ENCODE measurements around the gene CTRB2. TPM values are rescaled to one million over a fixed set of nuclear protein-coding genes. Genes with fewer than 3 reads are reported as not detected.
"Not testable (repeated sequence)": the region's sequence is repeated elsewhere in the genome, so short reads cannot be mapped to it uniquely, and the experiment has no call there.

Gene CTRB2
- polyA plus RNA-seq, 4 donors: 0.09 to 0.18 TPM; not detected in 2

DNA sequence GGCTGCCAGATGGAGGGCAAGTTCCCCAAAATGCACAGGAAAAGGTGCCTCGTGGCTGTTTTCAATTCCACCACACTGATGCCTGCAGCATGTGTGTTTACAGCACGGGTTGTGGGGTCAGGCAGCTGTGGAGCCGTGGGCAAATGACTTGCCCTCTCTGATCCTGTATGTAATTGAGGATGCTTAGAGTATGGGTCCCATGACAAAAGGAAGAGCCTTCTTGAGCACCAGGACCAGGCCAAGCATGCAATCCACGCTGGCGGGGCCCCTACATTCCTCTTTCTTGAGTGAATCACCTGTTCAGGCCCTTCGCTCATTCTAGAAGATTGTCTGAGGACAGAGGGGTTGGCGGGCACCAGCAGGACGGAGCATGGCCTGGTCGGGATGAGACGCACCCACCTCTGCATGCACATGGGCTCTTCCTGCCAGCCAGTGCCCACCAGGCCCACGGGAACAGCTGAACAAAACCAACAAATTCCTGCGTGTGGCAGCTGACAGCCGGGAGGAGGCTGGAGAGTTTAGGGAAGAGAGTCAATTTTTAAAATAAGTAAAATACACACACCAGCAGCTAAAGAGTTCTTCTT is 1.4 kb upstream of the CTRB2 start:
- no peak for DNase-seq (ENCODE audit: low read depth in 4 of 4, low spot score in 2 of 4)

DNA sequence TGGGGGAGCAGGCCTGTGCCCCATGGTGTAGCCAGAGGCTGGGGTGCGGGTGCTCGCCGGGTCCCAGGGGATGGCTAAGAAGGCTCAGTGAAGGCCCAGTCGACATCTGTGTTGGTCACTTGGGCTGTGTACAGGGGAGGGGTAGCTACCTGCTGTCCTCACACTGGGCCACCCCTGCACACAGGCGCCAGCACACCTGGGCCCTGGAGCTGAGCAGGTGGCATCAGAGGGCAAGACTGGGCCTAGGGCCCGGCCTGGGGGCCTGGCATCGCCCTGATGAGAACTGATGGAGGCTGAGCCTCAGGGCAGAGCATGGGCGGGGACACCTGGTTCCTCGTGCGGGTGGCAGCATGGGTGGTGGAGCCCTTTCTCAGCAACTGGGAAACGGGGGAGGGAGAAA is 870 bp upstream of the CTRB2 start:
- DNase-seq (ENCODE audit: low read depth in 4 of 4, low spot score in 2 of 4): no peak

DNA sequence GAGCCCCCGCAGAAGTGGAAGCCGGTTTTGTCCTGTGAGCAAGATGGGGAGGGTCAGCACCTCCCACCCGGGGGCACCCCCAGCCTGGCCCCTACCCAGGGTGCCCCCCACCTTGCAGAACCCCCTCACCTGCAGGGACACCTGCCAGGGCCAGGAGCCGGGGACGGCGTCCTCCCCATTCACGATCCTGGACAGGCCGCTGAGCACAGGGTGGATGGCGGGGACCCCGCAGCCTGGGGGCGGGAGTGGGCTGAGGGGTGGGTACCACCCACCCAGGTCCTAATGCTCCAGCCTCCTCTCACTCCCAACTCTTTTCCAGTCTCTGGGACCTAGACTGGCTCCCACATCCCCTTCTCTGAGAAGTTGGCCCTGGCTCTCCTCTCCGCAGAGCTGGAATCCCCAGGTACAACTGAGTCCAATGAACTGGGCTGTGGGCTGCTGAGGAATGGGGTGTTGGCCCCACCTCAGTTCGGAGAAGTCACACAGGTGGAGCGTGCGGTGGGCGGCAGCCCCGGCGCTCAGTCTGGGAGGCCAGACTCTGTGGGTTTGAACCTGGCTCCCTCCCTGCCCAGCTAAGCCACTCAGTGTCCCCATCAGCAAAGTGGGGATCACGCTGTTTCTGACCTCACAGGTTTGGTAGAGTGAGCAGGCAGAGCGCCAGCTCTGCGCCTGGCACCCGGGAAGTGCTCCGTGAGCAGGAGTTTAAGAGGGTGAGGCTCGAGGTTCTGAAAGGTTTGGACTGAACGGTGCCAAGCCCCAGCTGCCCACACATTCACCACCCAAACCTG is 806 bp downstream of the CTRB2 start:
- DNase-seq (ENCODE audit: low read depth in 4 of 4, low spot score in 2 of 4): not testable (repeated sequence)

DNA sequence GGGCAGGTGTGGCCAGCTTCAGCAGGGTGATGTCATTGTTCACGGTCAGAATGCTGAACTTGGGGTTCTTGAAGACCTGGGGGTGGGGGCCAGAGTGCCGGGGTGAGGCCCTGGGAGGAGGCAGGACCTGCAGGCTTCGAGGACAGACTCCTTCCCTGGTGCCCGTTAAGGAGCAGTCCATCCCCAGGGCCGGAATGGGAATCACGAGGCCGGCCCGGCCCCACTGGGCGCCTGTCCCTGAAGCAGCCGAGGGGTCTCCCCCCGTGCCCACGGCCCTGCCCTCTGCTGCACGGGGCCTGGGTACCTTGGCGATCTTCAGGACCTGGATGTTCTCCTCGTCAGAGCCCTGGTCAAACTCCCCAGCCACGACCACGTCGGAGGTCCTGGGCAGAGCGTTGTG is 1.5 kb downstream of the CTRB2 start:
- DNase-seq (ENCODE audit: low read depth in 4 of 4, low spot score in 2 of 4): not testable (repeated sequence)

DNA sequence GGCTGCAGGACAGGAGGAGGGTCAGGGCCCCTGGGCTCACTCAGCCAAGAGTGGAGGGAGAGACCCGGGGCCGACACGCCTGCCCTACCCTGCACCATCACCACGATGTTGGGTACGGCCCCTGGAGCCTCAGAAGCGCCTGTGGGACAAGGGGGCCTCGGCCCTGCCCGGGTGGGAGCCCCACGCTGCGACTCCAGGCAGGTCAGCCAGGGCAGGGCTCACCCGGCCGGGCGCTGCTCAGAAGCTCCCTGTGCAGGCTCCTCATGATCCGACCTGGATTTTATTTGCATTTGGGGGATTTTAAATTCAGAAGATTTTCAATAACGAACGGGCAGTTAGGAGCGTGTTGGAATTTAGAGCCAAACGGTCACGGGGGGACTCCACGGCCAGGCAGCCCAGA is 2.1 kb downstream of the CTRB2 start:
- not testable (repeated sequence) for DNase-seq (ENCODE audit: low read depth in 4 of 4, low spot score in 2 of 4)

DNA sequence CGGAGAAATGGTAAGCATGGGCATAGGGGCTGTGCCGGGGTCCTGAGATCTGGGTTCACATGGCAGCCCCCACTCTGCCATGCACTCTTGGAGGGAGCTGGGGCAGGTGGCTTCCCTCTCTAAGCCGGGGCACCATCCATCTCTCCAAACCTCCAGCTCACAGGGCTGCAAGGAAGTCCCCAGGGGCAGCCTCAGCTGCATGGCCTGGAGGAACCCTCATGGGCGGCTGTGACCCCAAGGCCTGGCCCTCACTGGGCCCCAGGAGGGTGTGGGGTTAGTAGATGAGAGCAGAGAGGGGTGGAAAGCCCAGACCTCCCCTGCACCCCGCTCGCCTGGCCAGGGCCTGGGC is 2.6 kb downstream of the CTRB2 start:
- DNase-seq (ENCODE audit: low read depth in 4 of 4, low spot score in 2 of 4): no peak

DNA sequence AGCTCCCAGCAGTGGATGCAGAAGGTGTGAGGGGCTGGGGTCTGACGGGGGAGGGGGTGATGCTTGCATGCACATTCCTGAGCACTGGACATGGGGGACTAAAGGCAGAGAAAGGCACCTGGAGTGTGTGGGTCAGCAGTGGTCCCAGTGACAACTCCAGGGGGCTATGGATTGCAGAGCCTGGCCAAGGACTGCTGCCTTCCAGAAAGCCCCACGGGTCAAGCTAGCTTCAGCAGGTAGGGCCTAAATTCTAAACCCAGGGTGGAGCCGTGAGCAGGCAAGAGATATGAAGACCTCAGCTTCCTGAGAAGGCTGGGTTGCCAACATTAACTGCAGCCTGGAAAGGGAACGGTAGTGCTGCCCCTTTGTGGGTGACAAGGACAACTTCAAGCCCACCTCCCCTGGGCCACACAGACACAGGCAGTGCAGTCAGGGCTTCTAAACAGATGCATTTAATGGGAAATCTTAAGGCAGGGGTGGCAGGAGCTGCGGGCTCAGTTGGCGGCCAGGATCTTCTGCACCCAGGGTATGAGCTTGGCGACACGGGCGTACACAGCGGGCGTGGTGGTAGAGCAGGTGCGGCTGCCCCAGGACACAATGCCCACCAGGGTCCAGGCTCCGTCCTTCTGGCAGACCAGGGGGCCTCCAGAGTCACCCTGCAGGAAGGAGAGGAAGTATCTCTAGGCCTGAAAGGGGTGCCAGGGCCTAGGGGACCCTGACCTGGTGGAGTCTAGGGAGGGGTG is 3.1 kb downstream of the CTRB2 start:
- DNase-seq (ENCODE audit: low read depth in 4 of 4, low spot score in 2 of 4): no peak

DNA sequence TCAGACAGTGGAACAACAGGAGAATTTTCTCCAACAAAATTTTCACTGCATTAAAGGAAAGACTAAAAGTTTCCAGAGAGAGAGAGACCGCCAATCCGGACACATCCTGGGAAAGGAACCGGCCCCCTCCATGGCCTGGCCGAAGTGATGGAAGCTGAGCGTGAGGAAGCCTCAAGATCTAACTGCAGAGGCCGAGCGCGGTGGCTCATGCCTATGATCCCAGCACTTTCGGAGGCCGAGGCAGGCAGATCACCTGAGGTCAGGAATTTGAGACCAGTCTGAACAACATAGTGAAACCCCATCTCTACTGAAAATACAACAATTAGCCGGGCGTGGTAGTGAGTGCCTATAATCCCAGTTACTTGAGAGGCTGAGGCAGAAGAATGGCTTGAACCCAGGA is 3.9 kb downstream of the CTRB2 start:
- no peak for DNase-seq (ENCODE audit: low read depth in 4 of 4, low spot score in 2 of 4)

DNA sequence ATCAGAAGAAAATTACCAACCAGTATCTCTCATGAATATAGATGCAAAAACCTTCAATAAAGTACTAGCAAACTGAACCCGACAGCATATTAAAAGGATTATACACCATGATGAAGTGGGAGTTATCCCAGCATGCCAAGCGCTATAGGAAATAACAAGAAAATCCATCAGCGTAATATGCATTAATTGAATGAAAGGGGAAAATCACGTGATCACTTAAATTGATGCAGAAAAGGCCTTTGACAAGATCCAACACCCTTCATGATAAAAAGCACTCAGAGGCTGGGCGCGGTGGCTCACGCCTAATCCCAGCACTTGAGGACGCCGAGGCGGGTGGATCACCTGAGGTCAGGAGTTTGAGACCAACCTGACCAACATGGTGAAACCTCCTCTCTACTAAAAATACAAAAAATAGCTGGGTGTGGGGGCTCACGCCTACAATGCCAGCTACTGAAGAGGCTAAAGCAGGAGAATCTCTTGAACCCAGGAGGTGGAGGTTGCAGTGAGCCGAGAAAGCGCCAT is 4.8 kb downstream of the CTRB2 start:
- no peak for DNase-seq (ENCODE audit: low read depth in 4 of 4, low spot score in 2 of 4)

DNA sequence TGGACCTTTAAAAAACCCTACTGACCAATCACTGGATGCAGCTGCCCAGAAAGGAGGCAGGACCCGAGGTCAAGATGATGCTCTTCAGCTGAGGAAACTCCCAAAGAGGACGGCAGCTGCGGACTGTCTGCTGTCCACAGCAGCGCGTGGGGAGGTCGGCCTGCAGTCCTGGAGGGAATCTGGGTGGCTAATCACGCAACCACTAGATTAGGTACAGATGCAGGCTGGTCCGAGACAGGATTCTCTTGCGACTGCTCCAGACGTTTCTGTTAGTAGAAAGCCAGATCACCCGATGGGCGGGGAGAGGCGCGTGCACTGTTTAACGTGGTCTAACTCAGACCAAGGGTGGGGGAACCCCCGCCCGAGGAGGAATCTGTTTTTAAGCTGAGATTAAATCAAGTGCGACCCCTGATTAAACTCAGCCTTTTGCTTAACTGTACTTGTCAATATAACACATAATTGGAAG is 8.8 kb downstream of the CTRB2 start:
- DNase-seq (ENCODE audit: low read depth in 4 of 4, low spot score in 2 of 4): no peak

DNA sequence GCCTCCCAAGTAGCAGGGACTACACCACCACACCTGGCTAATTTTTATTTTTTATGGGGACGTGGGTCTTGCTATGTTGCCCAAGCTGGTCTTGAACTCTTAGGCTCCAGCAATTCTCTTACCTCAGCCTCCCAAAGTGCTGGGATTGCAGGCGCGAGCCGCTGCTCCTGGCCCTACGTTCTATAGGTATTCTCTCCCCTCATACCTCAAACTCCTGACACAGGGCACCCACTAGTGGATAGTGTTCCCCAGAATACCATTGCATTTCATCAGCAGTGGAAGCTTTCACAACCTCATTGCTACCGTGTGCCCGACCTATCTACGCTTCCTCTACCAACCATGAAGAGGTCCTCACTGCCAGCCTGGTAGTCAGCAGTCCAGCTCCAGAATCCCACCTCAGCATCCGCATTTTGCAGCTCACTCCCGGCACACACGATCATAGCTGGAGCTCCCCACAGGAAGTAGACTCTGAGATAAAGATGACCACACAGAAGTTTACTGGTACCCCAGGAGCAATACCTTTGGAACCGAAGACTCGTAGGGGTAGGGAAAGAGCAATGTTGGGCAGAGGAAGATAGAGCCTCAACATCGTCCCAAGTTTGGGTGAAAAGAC is 9.3 kb downstream of the CTRB2 start:
- DNase-seq (ENCODE audit: low read depth in 4 of 4, low spot score in 2 of 4): no peak

DNA sequence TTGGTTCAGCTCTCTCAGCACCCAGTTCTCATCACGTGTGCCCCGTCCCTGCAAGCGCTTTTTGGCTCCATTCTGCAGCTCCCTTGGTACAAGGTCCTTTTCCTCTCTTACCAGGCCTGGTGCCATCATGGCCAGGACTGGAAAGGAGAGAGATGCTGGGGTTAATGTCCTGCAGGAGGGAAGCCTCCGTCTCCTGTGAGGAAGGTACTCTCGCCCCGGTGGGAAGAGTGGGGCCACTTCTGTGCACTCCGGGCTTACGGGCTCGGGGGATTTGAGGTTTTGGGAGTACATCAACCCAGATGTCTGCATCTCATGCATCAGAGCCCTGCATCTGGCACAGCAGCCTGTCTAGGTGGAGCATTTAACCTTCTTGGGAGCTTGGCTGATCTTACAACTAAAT is 10.1 kb downstream of the CTRB2 start:
- DNase-seq (ENCODE audit: low read depth in 4 of 4, low spot score in 2 of 4): no peak

DNA sequence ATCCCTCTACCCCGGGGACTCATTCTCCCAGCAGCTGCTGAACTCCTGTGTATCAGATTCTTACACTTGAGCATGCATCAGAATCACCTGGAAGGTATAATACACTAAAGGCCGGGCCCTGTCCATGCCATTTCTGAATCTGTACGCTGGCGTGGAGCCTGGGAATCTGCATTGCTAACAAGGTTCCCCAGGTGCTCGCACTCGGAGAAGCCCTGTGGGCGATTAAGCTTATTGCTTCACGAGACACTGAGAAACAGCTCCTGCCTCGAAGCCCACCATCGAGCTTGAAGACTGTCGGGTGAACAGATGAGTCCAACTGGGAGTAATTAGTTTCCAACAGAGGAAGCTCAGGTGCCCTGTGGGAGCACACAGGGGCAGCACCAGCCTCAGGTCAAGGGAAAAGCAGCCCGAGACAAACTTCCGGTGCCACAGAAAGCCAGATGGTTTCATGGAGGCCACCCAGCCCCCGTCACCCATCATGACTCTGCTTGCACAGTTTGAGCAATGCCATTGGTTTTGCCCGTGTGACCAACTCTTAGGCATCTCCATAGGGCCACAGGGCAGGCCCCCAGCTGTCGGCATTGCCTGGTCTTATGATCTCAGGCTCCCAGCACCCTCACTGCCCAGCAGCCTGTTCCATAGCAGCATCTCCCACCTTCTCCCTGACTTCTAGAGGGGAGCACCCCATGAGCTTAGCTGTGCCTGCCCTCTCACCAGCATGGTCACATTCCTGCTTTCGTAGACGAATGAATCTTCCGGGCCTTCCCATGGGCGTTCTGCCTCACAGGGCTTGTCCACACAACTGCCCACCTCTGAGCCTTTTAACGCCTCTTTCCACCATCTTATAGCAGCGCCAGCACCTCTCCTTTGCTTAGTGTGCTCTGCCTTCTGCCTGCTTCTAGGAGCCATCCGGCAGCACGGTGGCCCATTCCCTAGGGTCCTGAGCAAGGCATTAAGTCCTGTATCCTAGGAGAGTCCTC is 10.9 kb downstream of the CTRB2 start:
- DNase-seq (ENCODE audit: low read depth in 4 of 4, low spot score in 2 of 4): no peak

DNA sequence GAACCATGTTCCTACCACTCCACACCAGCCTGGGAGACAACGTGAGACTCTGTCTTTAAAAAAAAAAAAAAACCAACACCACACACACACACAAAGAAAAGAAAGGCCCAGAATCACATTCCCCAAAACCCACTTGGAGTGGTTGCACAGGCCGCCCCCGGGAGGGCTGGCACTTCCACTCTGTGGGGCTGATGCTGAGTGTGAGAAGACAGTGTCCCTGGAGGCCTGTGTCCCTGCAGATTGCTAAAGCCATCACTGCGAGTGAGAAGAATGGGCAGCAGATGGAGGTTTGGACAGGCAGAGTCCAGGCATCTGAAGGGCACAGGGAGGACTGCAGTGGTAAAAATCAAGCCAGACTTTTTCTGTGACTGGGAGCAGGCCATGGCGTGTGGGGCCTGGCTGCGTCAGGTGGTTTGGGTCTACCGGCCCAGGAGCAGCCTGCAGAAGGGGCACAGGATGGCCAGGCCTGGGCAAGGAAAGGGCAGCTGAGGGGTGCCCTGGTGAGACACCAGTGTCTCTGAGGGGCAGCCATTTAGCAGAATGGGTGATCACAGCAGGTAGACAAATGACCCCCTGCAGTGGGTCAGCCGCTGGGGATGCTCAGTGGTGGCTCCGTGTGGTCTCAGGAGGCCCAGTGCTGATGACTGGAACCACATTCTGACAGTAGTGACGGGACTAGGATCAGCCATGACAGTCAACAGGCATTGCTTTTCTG is 13.1 kb downstream of the CTRB2 start:
- no peak for DNase-seq (ENCODE audit: low read depth in 4 of 4, low spot score in 2 of 4)

DNA sequence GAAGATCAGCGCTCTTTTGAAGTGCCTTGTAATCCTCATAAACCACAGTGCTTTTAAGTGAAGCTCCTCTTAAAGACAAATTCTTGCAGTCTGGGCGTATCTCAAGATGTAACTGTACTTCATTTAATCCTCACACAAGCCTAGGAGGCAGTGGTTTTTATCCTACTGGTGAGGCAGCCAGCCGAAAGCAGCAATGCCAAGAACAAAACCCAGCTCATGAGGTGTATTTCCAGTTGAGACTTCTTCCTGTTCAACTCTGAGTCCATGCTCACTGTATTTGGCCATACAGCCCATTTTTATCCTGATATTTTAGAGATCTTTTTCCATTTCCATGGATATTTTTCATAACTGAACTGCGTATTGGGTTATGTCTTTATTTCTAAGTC is 13.7 kb downstream of the CTRB2 start:
- no peak for DNase-seq (ENCODE audit: low read depth in 4 of 4, low spot score in 2 of 4)

DNA sequence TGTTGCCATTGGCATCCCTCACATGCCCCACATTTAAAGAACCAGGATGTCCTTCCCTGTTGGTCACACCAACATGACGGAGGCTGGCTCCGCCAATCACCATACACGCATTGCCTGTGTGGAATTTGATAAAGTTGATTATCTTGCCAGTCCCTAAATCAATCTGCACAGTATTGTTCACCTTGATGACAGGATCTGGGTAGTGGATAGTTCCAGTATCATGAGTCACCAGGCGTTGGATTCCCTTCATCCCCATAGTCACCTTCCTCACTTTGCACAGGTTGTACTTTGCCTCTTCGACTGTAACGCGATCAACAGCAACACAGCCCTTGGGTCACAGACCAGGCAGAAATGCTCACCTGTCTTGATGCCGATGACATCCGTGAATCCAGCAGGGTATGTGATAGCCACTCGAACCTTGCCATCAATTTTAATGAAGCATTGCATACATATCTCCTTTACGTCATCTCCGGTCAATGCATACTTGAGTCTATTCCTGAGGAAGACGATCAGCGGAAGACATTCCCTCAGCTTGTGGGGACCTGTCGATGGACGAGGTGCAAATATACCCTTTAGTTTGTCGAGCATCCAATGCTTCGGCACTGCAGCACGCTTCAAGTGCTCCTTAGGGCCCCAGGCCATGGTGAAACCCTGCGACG is 14.2 kb downstream of the CTRB2 start:
- no peak for DNase-seq (ENCODE audit: low read depth in 4 of 4, low spot score in 2 of 4)

DNA sequence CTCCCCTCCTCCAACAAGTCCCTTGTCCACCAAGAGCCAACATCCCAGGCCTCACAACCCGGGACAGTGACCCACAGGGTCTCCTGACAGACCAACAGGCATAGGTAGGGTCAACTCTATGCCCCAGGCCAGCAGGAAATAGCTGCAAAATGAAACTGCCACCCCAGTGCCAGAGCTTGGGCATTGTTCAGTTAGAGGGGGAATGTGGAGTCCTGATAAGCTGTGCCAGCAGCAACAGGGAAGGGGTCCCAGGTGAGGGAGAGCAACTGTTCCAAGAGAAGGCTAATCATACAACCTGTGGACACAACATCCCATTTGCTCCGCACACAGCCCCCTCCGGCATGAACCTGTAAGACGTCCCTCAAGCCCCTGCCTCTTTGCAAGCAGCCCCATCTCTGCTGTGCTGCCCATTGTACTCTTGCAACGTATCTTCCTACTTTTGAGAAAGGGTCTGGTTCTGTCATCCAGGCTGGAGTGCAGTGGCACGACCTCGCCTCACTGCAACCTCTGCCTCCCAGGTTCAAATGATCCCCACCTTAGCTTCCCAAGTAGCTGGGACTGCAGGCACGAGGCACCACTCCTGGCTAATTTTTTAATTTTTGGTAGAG is 17.2 kb downstream of the CTRB2 start:
- no peak for DNase-seq (ENCODE audit: low read depth in 4 of 4, low spot score in 2 of 4)

DNA sequence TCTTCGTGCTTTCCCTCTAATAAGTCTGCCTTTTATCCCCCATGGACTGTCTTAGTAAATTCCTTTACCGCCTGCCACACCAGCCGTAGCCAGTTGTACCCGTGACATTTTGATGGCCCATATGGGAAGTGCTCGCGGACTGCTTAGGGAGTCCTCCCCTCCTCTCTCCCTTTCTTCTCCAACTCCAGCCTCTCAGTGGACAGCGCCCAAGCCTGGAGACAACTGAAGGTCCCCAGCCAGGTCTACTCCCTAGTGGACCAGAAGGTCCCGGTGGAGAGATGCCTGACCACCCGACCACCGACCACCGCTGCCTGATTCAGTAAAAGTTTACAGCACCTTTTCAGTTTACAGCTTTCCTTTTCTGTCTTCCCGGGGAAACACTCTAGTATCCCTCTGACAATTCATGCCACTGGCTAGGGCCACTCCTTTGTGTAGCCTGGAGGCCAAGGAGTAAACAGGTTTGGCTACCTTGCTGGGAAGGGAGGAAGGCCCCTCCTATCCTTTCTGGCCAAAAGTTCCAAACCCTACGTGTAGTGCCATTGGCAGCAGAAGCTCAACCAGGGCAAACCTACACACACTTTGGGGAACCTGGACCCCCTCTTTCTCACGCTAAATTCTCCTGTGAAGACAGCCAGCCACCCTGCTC is 18.0 kb downstream of the CTRB2 start:
- DNase-seq (ENCODE audit: low read depth in 4 of 4, low spot score in 2 of 4): no peak

All from left renal cortex interstitium (tissue), 4 donors.